SK-N-MC (cell line): ENCODE data around the gene GRAMD1B.

Experiments used
- EZH2 ChIP-seq: fragments of 200-600 bp; sonication (generic); IDR thresholded peaks from one replicate; pipeline ENCODE4 v1.6.1; 2017; ENCODE audit warnings: antibody characterized with exemption
- FOXP2 ChIP-seq: optimal IDR thresholded peaks from 2 replicates; pipeline ENCODE3; 2011; ENCODE audit warnings: mild to moderate bottlenecking, moderate library complexity; ENCODE audit not compliant: insufficient read depth; ENCODE audit errors: extremely low read length, control extremely low read depth
- POLR2AphosphoS5 ChIP-seq: IDR thresholded peaks from 2 replicates; pipeline ENCODE4 v1.6.1; 2012; ENCODE audit warnings: mild to moderate bottlenecking, low read depth, low read length, borderline replicate concordance

DNA sequence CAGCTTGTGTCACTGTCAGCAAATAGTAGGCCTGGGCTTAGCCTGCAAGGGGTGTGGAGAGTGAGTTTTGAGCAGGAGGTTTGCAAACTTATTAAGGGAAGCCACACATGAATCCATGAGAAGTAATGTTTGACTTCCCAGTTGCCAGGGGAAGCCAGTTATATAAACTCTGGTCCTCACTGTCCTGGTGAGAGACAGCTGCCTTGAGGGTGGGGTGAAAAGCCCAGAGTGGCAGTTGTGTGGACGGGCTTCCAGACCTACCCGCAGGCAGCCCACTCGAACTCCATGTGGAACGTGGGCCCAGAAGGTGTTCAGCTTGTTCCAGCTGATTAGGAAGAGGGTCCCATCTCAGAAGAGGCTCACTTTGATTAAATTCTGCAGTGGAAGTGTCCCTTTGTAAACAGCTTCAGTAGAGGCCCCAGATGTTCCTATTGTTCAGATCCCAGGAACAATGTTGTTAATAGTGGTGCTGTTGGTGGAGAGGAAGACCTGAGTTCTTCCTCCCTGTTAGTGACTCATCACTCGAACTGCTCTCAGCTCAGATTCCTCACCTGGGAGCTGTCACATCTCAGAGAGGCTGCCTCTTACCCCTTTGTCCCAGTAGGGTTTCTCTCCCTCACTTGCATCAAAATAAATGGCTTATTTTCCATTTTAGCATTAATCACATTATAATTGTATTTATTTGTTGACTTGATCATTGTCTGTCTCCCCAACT, 63.4 kb downstream of the GRAMD1B start:
- TF ChIP-seq POLR2AphosphoS5 (no peak), EZH2 (no peak), FOXP2 (no peak)
